Measurements from ENCODE around the gene ARPIN. TPM values are rescaled to one million over a fixed set of nuclear protein-coding genes. Genes with fewer than 3 reads are reported as not detected.

Gene ARPIN
- polyA plus RNA-seq, 3 donors = 9.7 to 19.3 (median 14.0) TPM

DNA sequence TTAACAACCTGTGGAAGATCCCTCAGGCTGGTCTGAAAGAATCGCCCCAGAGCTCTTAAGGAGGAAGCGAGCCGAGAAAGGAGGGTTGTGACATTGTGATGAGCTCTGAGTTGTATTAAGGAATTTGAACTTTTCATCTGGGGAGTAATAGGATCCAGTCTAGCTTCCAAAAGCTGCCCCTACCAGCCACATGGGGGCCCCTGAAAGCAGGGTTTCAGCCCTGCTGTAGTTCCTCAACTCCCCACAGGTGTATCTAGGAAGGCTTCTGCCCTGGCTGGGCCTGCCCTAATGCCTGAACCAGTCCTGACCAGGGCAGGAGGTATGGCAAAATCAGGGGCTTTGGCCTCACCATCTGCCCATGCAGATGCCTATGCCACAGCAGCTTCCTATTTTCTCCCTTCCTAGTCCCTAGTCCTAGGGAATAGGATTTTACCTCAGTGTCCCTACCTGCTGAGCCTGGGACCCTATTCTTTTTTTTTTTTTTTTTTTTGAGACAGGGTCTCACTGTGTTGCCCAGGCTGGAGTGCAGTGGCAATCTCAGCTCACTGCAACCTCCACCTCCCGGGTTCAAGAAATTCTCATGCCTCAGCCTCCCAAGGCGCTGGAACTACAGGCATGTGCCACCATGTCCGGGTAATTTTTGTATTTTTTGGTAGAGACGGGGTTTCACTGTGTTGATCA lies 14.0 kb downstream of the ARPIN start:
- Histone ChIP-seq H3K27me3 (ENCODE audit: control insufficient read depth in 2 of 2, insufficient read depth in 2 of 2, low read length in 2 of 2) (no peaks in the 10 kb centered on the region), H3K9me3 (replicated peaks in 1 of 2; ENCODE audit: control insufficient read depth in 1 of 2, insufficient read depth in 1 of 2, low read length in 2 of 2) (no peaks in the 10 kb centered on the region), H3K4me2 (replicated peaks; ENCODE audit: extremely low read depth, low read length, poor library complexity, severe bottlenecking) (no peak overlapping the region), H3K36me3 (replicated peaks in 1 of 2; ENCODE audit: control insufficient read depth in 1 of 2, insufficient read depth in 2 of 2, low read length in 2 of 2) (peaks cover 7 to 37% of the 10 kb centered on the region in 2 donors), H3K9ac (ENCODE audit: insufficient read depth, low read length, poor library complexity, severe bottlenecking) (no peak overlapping the region), H3K4me3 (replicated peaks in 1 of 3; ENCODE audit: low read depth in 2 of 3, low read length in 3 of 3) (no peak overlapping the region), H3K27ac (ENCODE audit: low read depth in 1 of 2, low read length in 2 of 2) (peak overlapping the region in 1 of 2 donors; percentile 2), H3K79me2 (ENCODE audit: insufficient read depth, low read length) (peaks cover under 1% of the 10 kb centered on the region), H2AFZ (ENCODE audit: insufficient read depth, low read depth, low read length, poor library complexity, severe bottlenecking) (no peak overlapping the region), H3K4me1 (ENCODE audit: control insufficient read depth in 1 of 2, insufficient read depth in 2 of 2, low read length in 2 of 2) (peaks cover 25 to 34% of the 10 kb centered on the region in 2 donors), H4K20me1 (ENCODE audit: insufficient read depth, low read length) (no peaks in the 10 kb centered on the region)
- peak in 1 of 3 donors; percentile 19 for DNase-seq
- intact Hi-C loops (cut with micrococcal nuclease) = loop anchor here in 1 of 2 donors (5.0 to 10.0 kb wide), 3 partner anchors 106 to 189 kb away; partner anchors contain the start of gene ZNF710
- Mint-ChIP-seq H3K27me3 (ENCODE audit: low read depth in 3 of 3) (peaks cover 0 to 7% (median 0%) of the 10 kb centered on the region in 3 donors), H3K4me1 (peaks cover 34% of the 10 kb centered on the region), H3K27ac (peak overlapping the region in 4 of 7 donors; percentile 26 to 75 (median 58)), H3K4me3 (peak overlapping the region in 1 of 2 donors; percentile 28), H3K36me3 (peaks cover 43 to 52% of the 10 kb centered on the region in 2 donors), H3K9me3 (peaks cover 0 to 3% (median 0%) of the 10 kb centered on the region in 7 donors)
- TF ChIP-seq CTCF (IDR thresholded peaks at IDR 0.05) = peak; percentile 22
- no CpG with 5 or more reads among the region's 7 CpGs for WGBS (ENCODE audit: insufficient coverage)

- no peak overlapping the region for H2AFZ ChIP-seq (ENCODE audit: insufficient read depth, low read depth, low read length, poor library complexity, severe bottlenecking)
- no peaks in the 10 kb centered on the region for H4K20me1 ChIP-seq (ENCODE audit: insufficient read depth, low read length)
- H3K9ac ChIP-seq (ENCODE audit: insufficient read depth, low read length, poor library complexity, severe bottlenecking) = no peak overlapping the region
- no peak overlapping the region for H3K27ac ChIP-seq (ENCODE audit: low read depth in 1 of 2, low read length in 2 of 2)
- WGBS (ENCODE audit: insufficient coverage) = no CpG with 5 or more reads among the region's 2 CpGs
- Mint-ChIP-seq H3K4me3 (peak overlapping the region in 1 of 2 donors; percentile 28), H3K4me1 (peaks cover 37% of the 10 kb centered on the region), H3K27me3 (ENCODE audit: low read depth in 3 of 3) (peaks cover 0 to 7% (median 0%) of the 10 kb centered on the region in 3 donors), H3K27ac (peak overlapping the region in 3 of 7 donors; percentile 26 to 54 (median 37)), H3K36me3 (peaks cover 37 to 46% of the 10 kb centered on the region in 2 donors), H3K9me3 (peaks cover 0 to 3% (median 0%) of the 10 kb centered on the region in 7 donors)
- H3K4me1 ChIP-seq (ENCODE audit: control insufficient read depth in 1 of 2, insufficient read depth in 2 of 2, low read length in 2 of 2) = peaks cover 26 to 39% of the 10 kb centered on the region in 2 donors
- peaks cover 7% of the 10 kb centered on the region for H3K79me2 ChIP-seq (ENCODE audit: insufficient read depth, low read length)
- no peak overlapping the region for H3K4me3 ChIP-seq (replicated peaks in 1 of 3; ENCODE audit: low read depth in 2 of 3, low read length in 3 of 3)
- H3K27me3 ChIP-seq (ENCODE audit: control insufficient read depth in 2 of 2, insufficient read depth in 2 of 2, low read length in 2 of 2) = no peaks in the 10 kb centered on the region
- no peak for DNase-seq
- H3K36me3 ChIP-seq (replicated peaks in 1 of 2; ENCODE audit: control insufficient read depth in 1 of 2, insufficient read depth in 2 of 2, low read length in 2 of 2) = peaks cover 6 to 31% of the 10 kb centered on the region in 2 donors
- intact Hi-C loops (cut with micrococcal nuclease) = loop anchor here in 1 of 2 donors (5.0 to 10.0 kb wide), 3 partner anchors 107 to 189 kb away; partner anchors contain the start of gene ZNF710
- H3K9me3 ChIP-seq (replicated peaks in 1 of 2; ENCODE audit: control insufficient read depth in 1 of 2, insufficient read depth in 1 of 2, low read length in 2 of 2) = no peaks in the 10 kb centered on the region
- no peak for TF ChIP-seq CTCF (IDR thresholded peaks at IDR 0.05)
- no peak overlapping the region for H3K4me2 ChIP-seq (replicated peaks; ENCODE audit: extremely low read depth, low read length, poor library complexity, severe bottlenecking)
These were observed 14.6 kb downstream of the ARPIN start for GRCh38 chr15:89898146-89898545.

All from CD14-positive monocyte (primary cell).